NCI-H774 (cell line): ENCODE results near the gene PTPRF.

Source experiments
- DNase-seq: peaks from one replicate; lab custom pipeline; 2025; lab: John Stamatoyannopoulos, UW

PTPRF gene

DNA sequence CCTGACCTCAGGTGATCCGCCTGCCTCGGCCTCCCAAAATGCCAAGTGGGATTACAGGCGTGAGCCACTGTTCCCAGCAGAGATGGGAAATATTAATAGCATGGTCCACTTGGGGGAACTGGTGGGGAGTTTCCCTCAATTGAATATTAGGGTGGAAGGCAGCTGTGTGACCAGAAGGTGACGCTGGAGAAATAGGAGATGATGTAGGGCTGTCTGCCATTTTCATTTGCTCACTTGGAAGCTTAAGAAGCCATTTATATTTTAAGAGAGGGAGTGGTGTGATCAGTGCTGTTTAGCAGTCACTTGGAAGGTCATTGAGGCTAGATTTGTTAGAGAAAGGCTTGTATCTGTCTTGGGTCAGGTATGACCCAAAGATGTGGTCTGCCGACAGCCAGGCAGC, 139.2 kb downstream of the PTPRF start:
- no peak for DNase-seq

DNA sequence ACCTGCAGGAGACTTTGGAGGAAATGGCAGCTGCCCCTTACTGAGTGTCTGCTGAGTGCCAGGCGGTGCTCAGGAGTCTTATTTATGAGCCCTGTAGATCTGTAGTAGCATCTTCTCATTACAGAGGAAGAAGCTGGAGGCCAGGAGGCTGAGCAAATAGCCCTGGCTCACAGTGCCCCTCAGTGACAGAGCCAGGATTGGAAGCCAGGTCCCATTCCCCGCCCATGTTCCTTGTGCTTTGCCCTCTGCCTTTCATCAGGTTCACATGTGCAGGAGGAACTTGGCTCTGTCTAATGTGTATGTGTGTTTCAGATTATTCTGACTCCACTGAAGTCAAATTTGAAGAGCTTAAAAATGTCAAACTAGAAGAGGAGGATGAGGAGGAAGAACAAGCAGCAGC, 140.5 kb downstream of the PTPRF start:
- no peak for DNase-seq

DNA sequence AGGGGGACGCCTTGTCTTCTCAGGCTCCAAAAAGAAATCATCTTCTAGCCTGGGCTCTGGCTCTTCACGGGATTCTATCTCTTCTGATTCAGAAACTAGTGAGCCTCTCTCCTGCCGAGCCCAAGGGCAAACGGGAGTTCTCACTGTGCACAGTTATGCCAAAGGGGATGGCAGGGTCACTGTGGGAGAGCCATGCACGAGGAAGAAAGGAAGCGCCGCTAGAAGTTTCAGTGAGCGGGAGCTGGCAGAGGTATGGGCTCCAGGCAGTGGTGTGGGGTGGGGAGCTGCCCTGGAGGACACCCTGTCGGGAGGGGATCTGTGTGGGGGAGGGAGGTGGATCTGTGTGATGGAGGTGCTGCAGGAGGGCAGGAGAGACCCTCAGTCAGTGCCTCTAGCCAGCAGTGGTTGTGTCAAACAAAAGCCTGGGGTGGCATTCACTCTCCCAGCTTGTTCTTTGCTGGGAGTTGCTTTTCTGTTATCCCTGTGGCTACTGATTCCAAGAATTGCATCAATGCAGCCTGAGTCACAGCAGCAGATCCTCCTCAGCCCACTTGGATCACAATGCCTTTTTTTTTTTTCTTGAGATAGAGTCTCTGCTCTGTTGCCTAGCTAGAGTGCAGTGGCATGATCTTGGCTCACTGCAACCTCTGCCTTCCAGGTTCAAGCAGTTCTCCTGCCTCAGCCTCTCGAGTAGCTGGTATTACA, 141.1 kb downstream of the PTPRF start:
- DNase-seq, result no peak

DNA sequence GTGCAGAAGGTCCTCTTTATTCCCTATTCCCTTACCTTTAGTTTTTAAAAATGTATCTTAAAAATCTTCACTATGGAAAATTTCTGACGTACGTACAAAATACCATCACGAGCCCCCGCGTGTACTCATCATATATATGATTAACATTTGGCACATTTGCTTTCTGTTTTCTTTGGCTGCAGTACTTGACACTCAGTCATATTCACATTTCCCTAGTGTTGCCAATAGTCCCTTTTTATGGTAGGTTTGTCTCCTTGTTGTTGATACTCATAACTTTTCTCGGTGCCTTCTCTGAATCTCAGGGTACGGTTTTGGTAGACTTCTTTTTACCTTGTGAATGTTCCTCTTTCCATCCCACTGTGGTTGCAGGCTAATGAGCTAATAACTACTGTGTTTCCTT, 142.6 kb downstream of the PTPRF start:
- DNase-seq, result no peak
